Keratinocyte (primary cell): Measurements from ENCODE around the gene CCBE1. TPM values are rescaled to one million over a fixed set of nuclear protein-coding genes. Genes with fewer than 3 reads are reported as not detected.

Source experiments
- DNase-seq: peaks from one replicate; pipeline ENCODE4 v3.0.0-alpha.2; 2011; ENCODE audit warnings: low read depth, missing footprints, low spot score
- FAIRE-seq: peaks from 2 replicates; lab custom pipeline; 2011; peaks lifted over from hg19 to GRCh38; lab: Jason Lieb, UNC
- H2AFZ ChIP-seq: 2 replicates; pipeline ENCODE4 v1.6.0; 2012; ENCODE audit warnings: low read length, control low read depth, inconsistent platforms; ENCODE audit not compliant: control insufficient read depth
- H3K27ac ChIP-seq: 2 replicates; pipeline ENCODE4 v1.5.1; 2011; ENCODE audit warnings: low read length; ENCODE audit not compliant: control insufficient read depth, insufficient read depth
- H3K27me3 ChIP-seq: 3 replicates; pipeline ENCODE4 v1.6.0; 2011; ENCODE audit warnings: low read length; ENCODE audit not compliant: control insufficient read depth, insufficient read depth; ENCODE audit errors: extremely low read depth
- H3K36me3 ChIP-seq, 2 experiments: 2 replicates in 1 of 2; 3 replicates in 1 of 2; pipeline ENCODE4 v1.5.1; 2011; ENCODE audit warnings: low read length in 2 of 2, mild to moderate bottlenecking in 1 of 2; ENCODE audit not compliant: control insufficient read depth in 2 of 2, insufficient read depth in 2 of 2; ENCODE audit errors: extremely low read depth in 1 of 2
- H3K4me1 ChIP-seq: 3 replicates; pipeline ENCODE4 v1.5.1; 2011; ENCODE audit warnings: low read length; ENCODE audit not compliant: control insufficient read depth, insufficient read depth; ENCODE audit errors: extremely low read depth
- H3K4me2 ChIP-seq: 3 replicates; pipeline ENCODE4 v1.6.0; 2011; ENCODE audit warnings: low read depth, low read length; ENCODE audit not compliant: control insufficient read depth, insufficient read depth; ENCODE audit errors: extremely low read depth
- H3K4me3 ChIP-seq, 3 experiments: fragments of 200-600 bp in 1 of 3; sonication (generic) in 1 of 3; 2 replicates in 2 of 3; 3 replicates in 1 of 3; pipeline ENCODE4 v1.5.1; 2011 to 2016; ENCODE audit warnings: low read length in 3 of 3, mild to moderate bottlenecking in 3 of 3, control low read depth in 2 of 3, inconsistent platforms in 1 of 3, low read depth in 1 of 3, mixed read lengths in 1 of 3, mixed run types in 1 of 3, moderate library complexity in 1 of 3; ENCODE audit not compliant: control insufficient read depth in 2 of 3, insufficient read depth in 2 of 3; ENCODE audit errors: extremely low read depth in 1 of 3
- H3K79me2 ChIP-seq: 2 replicates; pipeline ENCODE4 v1.6.0; 2012; ENCODE audit warnings: low read length; ENCODE audit not compliant: control insufficient read depth, insufficient read depth
- H3K9ac ChIP-seq: 3 replicates; pipeline ENCODE4 v1.6.0; 2011; ENCODE audit warnings: low read length; ENCODE audit not compliant: control insufficient read depth, insufficient read depth; ENCODE audit errors: extremely low read depth
- H3K9me1 ChIP-seq: 3 replicates; pipeline ENCODE4 v1.6.0; 2011; ENCODE audit warnings: low read length; ENCODE audit not compliant: control insufficient read depth, insufficient read depth; ENCODE audit errors: extremely low read depth
- H3K9me3 ChIP-seq: 2 replicates; pipeline ENCODE4 v1.5.1; 2012; ENCODE audit warnings: low read depth, low read length; ENCODE audit not compliant: control insufficient read depth
- H4K20me1 ChIP-seq: 3 replicates; pipeline ENCODE4 v1.6.0; 2011; ENCODE audit warnings: low read length; ENCODE audit not compliant: control insufficient read depth, insufficient read depth; ENCODE audit errors: extremely low read depth
- CTCF ChIP-seq, 3 experiments: IDR thresholded peaks in 1 of 3; conservative IDR thresholded peaks in 1 of 3; optimal IDR thresholded peaks in 1 of 3; 2 replicates in 2 of 3; 3 replicates in 1 of 3; pipeline versions ENCODE3 to v1.5.1; 2011; ENCODE audit warnings: low read length in 3 of 3, mild to moderate bottlenecking in 3 of 3, moderate library complexity in 2 of 3, control low read depth in 1 of 3, inconsistent platforms in 1 of 3; ENCODE audit not compliant: insufficient read depth in 2 of 3; ENCODE audit errors: extremely low read depth in 1 of 3
- EZH2 ChIP-seq: IDR thresholded peaks from one replicate; pipeline ENCODE4 v1.6.1; 2012; ENCODE audit warnings: inconsistent platforms, mild to moderate bottlenecking, low read length, moderate library complexity
- dilution Hi-C: fragments of 300-500 bp; cut with MboI; formaldehyde crosslinking; loops from one replicate; pipeline ENCODE4 v1.7.0; 2020; ENCODE audit warnings: low sequenced_read_pairs; ENCODE audit not compliant: extremely low pct_ligation_motif_present
- polyA plus RNA-seq, 5 experiments: library from polyadenylated mRNA; depleted of rRNA in 3 of 5; stranded (reverse) in 3 of 5; stranded (forward) in 1 of 5; unstranded in 1 of 5; fragments of >200 nt; gene quantifications; 1 replicate in 1 of 5; 2 replicates in 3 of 5; 3 replicates in 1 of 5; pipeline versions ENCODE4 v1.2.1 to v1.2.3, GENCODE V29; 2011 to 2012; ENCODE audit warnings: missing spikeins in 2 of 5, low read depth in 1 of 5, low replicate concordance in 1 of 5

CCBE1 gene
- polyA plus RNA-seq, 1 donor (not counting 4 experiments of a cell fraction or from before 2014, with no cell fraction given) = 20.1 TPM

- Histone ChIP-seq H3K27me3 (no peaks in the 10 kb centered on the region), H3K4me2 (no peak overlapping the region), H3K9me1 (no peaks in the 10 kb centered on the region), H3K4me1 (no peaks in the 10 kb centered on the region), H3K4me3 (no peak overlapping the region), H3K27ac (no peak overlapping the region), H3K9ac (no peak overlapping the region), H2AFZ (no peak overlapping the region), H4K20me1 (no peaks in the 10 kb centered on the region), H3K79me2 (no peaks in the 10 kb centered on the region), H3K9me3 (no peaks in the 10 kb centered on the region), H3K36me3 (peaks cover 0 to 4% of the 10 kb centered on the region in 2 experiments)
- TF ChIP-seq EZH2 = no peak
- no peak for TF ChIP-seq CTCF (optimal IDR thresholded peaks at IDR 0.05 in 1 of 3, IDR thresholded peaks at IDR 0.05 in 1 of 3, conservative IDR thresholded peaks at IDR 0.05 in 1 of 3; ENCODE audit: extremely low read depth in 1 of 3, insufficient read depth in 2 of 3, low read length in 3 of 3)
- DNase-seq = no peak
- no peak for FAIRE-seq
- dilution Hi-C loops = no loop called here
These were observed 259.2 kb downstream of the CCBE1 start for GRCh38 chr18:59437851-59438569.

- dilution Hi-C loops = no loop called here
- Histone ChIP-seq H3K4me3 (no peak overlapping the region), H3K9me3 (no peaks in the 10 kb centered on the region), H3K4me1 (no peaks in the 10 kb centered on the region), H3K9ac (no peak overlapping the region), H3K4me2 (no peak overlapping the region), H3K79me2 (no peaks in the 10 kb centered on the region), H3K27me3 (no peaks in the 10 kb centered on the region), H2AFZ (no peak overlapping the region), H4K20me1 (no peaks in the 10 kb centered on the region), H3K36me3 (no peaks in the 10 kb centered on the region), H3K9me1 (no peaks in the 10 kb centered on the region), H3K27ac (no peak overlapping the region)
- no peak for FAIRE-seq
- no peak for DNase-seq
- TF ChIP-seq EZH2 (no peak), CTCF (optimal IDR thresholded peaks at IDR 0.05 in 1 of 3, IDR thresholded peaks at IDR 0.05 in 1 of 3, conservative IDR thresholded peaks at IDR 0.05 in 1 of 3; ENCODE audit: extremely low read depth in 1 of 3, insufficient read depth in 2 of 3, low read length in 3 of 3) (no peak)
These were observed 264.2 kb downstream of the CCBE1 start for GRCh38 chr18:59432803-59433597.
